Measurements from ENCODE around the gene SLC39A2. TPM values are rescaled to one million over a fixed set of nuclear protein-coding genes. Genes with fewer than 3 reads are reported as not detected.
A peak's percentile ranks its signal among the peaks of the same experiment; 100 is the strongest.

Gene SLC39A2
- total and polyA plus RNA-seq, 9 of the 15 experiments (the other 6 are each of a cell fraction or from before 2014, with no cell fraction given): 0.06 to 0.09 TPM; not detected in 7

GRCh38 chr14:20989787-20990600, 9.1 kb upstream of the SLC39A2 start, which contains the start of gene METTL17 (continued):
- TF ChIP-seq, protein P1, sequence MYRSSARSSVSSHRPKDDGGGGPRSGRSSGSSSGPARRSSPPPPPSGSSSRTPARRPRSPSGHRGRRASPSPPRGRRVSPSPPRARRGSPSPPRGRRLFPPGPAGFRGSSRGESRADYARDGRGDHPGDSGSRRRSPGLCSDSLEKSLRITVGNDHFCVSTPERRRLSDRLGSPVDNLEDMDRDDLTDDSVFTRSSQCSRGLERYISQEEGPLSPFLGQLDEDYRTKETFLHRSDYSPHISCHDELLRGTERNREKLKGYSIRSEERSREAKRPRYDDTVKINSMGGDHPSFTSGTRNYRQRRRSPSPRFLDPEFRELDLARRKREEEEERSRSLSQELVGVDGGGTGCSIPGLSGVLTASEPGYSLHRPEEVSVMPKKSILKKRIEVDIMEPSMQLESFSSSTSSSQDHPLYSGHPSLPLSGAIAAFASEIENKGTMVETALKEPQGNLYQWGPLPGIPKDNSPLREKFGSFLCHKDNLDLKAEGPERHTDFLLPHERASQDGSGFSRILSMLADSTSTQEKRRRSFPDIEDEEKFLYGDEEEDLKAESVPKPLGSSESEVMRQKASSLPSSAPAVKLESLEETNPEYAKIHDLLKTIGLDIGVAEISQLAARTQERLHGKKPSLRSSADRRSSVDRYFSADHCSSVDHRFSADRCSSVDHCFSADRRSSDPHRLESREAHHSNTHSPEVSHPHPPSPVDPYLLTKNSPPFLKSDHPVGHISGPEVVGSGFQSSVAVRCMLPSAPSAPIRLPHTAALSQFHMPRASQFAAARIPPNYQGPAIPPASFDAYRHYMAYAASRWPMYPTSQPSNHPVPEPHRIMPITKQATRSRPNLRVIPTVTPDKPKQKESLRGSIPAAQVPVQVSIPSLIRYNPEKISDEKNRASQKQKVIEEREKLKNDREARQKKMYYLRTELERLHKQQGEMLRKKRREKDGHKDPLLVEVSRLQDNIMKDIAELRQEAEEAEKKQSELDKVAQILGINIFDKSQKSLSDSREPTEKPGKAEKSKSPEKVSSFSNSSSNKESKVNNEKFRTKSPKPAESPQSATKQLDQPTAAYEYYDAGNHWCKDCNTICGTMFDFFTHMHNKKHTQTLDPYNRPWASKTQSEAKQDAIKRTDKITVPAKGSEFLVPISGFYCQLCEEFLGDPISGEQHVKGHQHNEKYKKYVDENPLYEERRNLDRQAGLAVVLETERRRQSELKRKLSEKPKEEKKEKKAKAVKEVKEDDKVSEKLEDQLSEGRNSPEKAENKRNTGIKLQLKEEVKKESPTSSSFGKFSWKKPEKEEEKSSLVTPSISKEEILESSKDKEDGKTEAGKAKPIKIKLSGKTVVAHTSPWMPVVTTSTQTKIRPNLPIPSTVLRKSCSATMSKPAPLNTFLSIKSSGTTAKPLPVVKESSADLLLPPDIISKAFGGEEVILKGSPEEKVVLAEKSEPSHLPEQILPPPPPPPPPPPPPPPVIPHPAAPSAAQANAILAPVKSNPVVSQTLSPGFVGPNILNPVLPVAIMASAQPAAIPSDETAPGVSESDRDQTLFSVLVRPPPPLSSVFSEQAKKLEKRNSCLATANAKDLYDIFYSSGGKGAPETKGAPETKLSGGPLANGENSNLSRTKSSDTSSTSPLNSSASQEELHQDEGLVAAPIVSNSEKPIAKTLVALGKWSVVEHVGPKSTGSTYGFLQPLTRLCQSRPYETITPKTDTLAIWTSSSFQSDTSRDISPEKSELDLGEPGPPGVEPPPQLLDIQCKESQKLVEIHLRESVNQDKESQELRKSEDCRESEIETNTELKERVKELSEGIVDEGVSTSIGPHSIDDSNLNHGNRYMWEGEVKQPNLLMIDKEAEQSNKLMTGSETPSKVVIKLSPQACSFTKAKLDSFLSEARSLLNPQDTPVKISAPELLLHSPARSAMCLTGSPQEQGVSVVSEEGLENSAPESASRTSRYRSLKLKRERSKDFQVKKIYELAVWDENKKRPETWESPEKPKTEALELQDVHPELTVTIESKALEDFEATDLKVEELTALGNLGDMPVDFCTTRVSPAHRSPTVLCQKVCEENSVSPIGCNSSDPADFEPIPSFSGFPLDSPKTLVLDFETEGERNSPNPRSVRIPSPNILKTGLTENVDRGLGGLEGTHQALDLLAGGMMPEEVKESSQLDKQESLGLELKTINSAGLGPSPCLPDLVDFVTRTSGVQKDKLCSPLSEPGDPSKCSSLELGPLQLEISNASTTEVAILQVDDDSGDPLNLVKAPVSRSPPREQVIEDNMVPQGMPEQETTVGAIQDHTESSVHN (IDR thresholded peaks at IDR 0.05; ENCODE audit: borderline replicate concordance in 1 of 2, low read depth in 1 of 2): no peak
- TF ChIP-seq ZNF274 (IDR thresholded peaks at IDR 0.05; ENCODE audit: borderline replicate concordance, low read depth, low read length) (no peak), FOXJ2 (tag; IDR thresholded peaks at IDR 0.05) (no peak), KLF1 (tag; IDR thresholded peaks at IDR 0.05) (no peak), ZBTB2 (IDR thresholded peaks at IDR 0.05) (no peak), ARNT (IDR thresholded peaks at IDR 0.05) (no peak), BMI1 (IDR thresholded peaks at IDR 0.05; ENCODE audit: low read length) (no peak), PML (IDR thresholded peaks at IDR 0.05; ENCODE audit: low read length) (0 out of 2 replicates have a peak, but pooled peaks have one; percentile 24), DNMT1 (IDR thresholded peaks at IDR 0.05) (no peak), CBX1 (IDR thresholded peaks at IDR 0.05; ENCODE audit: low read depth) (no peak), NCOA1 (IDR thresholded peaks at IDR 0.05; ENCODE audit: low read depth) (no peak; the same call in 1 of the 2 replicates)
- TF ChIP-seq, protein P2, sequence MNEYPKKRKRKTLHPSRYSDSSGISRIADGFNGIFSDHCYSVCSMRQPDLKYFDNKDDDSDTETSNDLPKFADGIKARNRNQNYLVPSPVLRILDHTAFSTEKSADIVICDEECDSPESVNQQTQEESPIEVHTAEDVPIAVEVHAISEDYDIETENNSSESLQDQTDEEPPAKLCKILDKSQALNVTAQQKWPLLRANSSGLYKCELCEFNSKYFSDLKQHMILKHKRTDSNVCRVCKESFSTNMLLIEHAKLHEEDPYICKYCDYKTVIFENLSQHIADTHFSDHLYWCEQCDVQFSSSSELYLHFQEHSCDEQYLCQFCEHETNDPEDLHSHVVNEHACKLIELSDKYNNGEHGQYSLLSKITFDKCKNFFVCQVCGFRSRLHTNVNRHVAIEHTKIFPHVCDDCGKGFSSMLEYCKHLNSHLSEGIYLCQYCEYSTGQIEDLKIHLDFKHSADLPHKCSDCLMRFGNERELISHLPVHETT (CRISPR knock-in tag; conservative IDR thresholded peaks at IDR 0.05 in 1 of 2, IDR thresholded peaks at IDR 0.05 in 1 of 2): peak in 1 of 2 experiments; percentile 78; a peak in 1 of 4 replicates
- TF ChIP-seq, protein P3, sequence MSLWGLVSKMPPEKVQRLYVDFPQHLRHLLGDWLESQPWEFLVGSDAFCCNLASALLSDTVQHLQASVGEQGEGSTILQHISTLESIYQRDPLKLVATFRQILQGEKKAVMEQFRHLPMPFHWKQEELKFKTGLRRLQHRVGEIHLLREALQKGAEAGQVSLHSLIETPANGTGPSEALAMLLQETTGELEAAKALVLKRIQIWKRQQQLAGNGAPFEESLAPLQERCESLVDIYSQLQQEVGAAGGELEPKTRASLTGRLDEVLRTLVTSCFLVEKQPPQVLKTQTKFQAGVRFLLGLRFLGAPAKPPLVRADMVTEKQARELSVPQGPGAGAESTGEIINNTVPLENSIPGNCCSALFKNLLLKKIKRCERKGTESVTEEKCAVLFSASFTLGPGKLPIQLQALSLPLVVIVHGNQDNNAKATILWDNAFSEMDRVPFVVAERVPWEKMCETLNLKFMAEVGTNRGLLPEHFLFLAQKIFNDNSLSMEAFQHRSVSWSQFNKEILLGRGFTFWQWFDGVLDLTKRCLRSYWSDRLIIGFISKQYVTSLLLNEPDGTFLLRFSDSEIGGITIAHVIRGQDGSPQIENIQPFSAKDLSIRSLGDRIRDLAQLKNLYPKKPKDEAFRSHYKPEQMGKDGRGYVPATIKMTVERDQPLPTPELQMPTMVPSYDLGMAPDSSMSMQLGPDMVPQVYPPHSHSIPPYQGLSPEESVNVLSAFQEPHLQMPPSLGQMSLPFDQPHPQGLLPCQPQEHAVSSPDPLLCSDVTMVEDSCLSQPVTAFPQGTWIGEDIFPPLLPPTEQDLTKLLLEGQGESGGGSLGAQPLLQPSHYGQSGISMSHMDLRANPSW (CRISPR knock-in tag; IDR thresholded peaks at IDR 0.05): no peak

Measured in K562 (cell line).